T47D (cell line): Measurements from ENCODE around the gene PLD6.

ENCODE experiments used
- DNase-seq, 2 experiments: peaks; one replicate each; pipeline versions ENCODE4 v3.0.0 to v3.0.0-alpha.2; 2011 to 2012; ENCODE audit warnings: low read depth in 1 of 2, low spot score in 1 of 2
- JUND ChIP-seq: IDR thresholded peaks from 2 replicates; pipeline ENCODE4 v1.6.1; 2012; ENCODE audit warnings: low read depth
- in situ Hi-C: cut with HindIII; loops from 2 replicates; pipeline ENCODE4 v1.10.0; 2016; ENCODE audit warnings: low sequenced_read_pairs, low pct_unique_long_range_greater_than_20kb

PLD6 gene

DNA sequence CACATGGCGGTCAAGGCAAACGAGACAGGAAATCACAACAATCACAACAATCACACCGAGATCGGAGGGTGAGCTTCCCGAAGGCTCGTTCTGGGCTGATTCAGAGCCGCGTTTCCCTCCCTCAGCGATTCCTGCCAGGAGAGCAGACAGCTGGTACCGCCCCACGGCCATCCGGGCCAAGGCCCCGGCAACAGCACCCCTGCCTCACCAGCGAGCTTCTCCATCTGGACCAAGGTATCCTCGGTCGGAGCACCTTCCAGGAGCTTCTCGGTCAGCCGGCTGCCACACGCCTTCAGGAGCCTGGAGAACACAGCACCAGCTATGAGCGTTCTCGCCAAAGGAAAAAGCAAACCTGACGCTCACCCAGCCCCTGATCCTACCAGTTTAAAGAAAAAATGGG is 15.2 kb upstream of the PLD6 start:
- in situ Hi-C loops, result no loop called here
- TF ChIP-seq JUND, result no peak
- DNase-seq, result no peak

DNA sequence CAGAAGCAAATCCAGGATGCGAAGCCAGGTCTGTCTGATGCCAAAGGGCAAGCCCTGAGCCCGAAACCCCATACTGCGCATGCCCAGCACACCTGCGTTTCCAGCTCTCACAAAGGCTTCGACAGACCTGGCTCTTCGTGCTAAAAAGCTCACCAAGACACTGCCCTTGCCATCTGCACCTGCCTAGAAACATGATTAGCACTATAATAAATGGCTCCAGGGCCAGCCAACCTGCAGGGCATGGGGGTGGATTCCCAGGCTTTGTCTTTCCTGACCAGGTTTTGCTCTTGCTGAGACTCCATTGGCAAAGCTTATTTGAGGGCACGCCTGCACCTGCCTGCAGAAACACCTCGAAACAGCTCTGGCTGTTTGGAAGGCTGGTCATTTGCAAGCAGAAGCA is 14.4 kb upstream of the PLD6 start:
- TF ChIP-seq JUND, result no peak
- DNase-seq, result no peak
- in situ Hi-C loops, result no loop called here

DNA sequence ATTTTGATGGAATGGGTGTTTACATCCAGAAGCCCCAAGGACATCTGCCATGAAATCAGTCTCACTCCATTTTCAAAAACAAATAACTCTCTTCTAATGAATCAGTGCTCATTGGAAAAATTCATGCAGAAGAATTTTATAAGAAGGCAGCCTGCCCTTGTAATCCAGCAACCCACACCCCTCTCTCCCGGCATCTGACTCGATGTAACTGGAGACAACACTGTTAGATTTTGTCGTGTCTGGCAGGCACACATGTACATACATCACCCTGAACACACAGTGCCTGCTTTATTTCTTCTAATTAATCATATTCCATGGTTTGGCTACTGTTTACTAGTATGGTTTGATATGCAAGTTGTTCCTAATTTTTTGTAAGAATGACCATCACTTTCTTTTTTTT is 11.9 kb upstream of the PLD6 start:
- TF ChIP-seq JUND, result no peak
- in situ Hi-C loops, result no loop called here
- DNase-seq, result no peak

DNA sequence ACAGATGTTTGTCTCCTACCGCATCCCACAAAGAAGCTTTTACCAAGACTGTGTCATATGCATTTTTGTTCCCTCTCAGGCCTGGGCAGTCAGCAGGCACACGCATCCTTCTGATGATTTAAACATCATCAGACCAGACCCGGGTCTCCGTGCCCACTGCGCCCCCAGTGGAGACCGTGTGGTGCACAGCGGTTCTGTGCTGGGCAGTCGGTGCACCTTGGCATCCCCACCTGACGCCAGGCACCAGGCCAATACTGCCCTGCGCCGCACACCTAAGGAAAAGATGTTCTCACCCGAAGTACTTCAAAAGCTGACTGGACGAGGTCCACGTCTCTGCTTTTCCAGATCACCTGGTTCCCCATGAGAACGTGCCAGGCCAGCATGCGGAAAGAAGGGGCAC is 10.6 kb upstream of the PLD6 start:
- in situ Hi-C loops, result no loop called here
- no peak for TF ChIP-seq JUND
- DNase-seq, result no peak

DNA sequence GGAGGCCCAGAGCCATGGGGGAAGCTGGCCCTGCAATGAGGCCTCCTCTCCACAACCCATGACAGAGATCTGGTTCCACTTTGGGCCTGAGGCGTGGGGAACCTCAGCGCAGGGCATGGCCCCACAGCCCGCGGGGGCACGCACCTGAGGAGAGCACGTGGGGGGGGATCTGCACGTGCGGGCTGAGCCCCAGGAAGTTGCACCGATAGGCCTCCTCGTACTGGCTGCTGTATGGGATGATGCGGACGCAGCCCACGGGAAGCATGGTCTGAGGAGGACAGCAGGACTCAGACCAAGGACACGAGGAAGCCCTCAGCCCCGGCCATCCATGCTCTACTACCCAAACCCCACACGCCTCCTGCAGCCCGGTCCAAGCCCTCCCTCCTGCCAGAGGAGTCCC is 10.1 kb upstream of the PLD6 start:
- TF ChIP-seq JUND, result no peak
- in situ Hi-C loops, result no loop called here
- DNase-seq, result no peak

DNA sequence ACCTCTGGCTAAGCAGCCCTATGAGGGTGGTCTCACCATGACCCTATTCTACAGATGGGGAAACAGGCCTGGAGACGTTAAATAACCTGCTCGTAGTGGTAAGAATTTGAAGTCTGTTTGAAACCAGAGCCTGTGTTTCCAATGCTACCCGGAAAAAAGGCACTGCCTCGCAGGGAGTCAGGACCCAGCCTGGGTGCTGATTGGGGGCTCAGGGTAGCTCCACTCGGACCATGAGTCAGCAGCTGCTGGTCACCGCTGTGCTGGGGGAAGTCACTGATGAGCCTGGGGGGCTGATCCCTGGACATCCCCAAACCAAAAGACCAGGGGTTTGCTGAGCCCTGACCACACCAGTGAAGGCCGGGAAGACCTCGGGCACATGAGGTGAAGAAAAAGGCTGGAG is 9.4 kb upstream of the PLD6 start:
- no peak for TF ChIP-seq JUND
- DNase-seq, result no peak
- in situ Hi-C loops, result no loop called here

DNA sequence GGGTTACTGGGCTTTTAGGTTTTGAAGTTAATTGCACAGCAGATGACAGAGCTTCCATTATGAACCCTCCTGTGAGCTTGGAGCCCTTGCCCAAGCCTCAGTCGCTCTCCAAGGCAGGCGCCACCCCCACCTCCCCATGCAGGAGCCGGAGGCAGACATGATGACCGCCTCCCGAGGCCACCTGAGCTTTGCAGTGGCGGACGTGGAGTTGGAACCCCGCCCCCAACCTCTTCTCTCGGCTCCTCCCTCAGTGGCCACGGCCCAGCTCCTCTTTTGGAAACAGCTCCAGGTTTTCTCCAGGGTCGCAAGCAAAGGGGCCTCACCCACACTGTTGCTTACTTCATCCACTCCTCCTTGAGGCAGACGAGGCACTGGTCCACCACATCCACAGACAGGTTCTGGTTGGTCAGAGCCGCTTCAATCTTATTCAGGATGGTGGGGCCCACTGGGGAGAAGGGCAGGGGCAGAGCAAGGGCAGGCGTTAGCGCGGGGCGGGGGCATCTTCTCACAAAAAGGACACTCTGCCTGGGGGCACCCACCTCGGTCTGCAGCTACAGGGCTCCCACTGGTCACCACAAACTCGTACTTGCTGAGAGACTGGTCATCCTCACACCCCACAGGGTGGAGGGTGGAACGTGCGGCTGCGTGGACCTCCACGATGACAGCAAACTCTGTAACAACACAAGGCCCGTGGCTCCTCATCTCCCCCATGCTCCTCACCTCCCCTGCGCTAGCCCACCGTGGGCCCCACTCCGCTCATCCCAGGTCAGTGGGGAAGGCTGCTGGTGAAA is 8.7 kb upstream of the PLD6 start:
- in situ Hi-C loops, result no loop called here
- DNase-seq, result no peak
- TF ChIP-seq JUND, result no peak

DNA sequence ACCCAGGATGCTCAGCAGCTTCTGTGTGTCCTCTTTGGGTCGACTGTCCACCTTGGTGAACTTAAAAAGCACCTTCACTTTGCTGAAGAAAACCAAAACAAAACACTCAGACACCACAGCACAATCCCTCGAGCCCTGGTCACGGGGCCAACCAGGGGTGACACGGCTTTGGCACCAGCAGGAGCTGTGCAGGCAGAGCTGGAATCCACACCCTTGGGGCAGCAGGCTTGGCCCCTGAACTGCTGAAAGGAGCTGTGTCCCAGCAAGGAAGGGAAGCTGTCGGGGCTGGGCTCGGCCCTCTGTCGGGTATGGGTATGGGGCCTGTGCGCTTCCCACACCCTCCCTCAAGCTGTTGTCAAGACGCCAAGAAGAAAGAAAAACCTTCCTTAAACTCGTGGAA is 7.6 kb upstream of the PLD6 start:
- in situ Hi-C loops, result no loop called here
- no peak for DNase-seq
- TF ChIP-seq JUND, result no peak

DNA sequence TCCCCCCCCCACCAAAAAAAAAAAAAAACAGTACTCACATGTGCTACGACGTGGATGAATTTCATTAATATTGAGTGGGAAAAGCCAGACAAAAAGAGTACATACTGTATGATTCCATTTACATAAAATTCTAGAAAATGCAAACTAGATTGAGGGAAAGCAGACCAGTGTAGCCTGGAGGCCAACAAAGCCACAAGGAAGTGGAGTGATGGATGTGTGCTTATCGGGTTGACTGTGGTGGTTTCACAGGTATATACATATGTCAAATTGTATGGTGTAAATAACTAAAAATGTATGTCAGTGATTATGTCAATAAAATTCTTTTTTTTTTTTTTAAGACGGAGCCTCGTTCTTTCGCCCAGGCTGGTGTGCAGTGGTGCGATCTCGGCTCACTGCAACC is 1.9 kb upstream of the PLD6 start:
- in situ Hi-C loops, result no loop called here
- DNase-seq, result no peak
- no peak for TF ChIP-seq JUND

DNA sequence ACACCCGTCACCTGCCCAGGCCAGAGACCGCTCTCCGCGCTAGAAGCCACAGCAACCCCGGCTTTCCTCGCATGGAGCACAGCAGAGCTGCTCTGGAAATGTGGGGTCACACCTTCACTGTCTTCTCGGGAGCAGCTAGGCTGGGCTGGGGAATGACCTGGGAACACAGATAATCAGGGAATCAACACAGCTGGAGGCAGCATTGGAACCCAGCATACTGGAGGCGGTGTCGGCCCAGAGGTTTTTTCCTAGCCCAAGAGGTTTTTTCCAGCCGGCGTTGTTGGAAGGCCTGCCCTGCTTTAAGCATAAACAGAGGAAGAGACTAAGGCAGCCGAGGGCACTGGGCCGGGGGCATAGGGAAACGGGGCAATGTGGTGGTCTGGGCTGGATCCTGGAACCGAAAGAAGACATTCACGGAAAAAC is 791 bp upstream of the PLD6 start:
- no peak for DNase-seq

DNA sequence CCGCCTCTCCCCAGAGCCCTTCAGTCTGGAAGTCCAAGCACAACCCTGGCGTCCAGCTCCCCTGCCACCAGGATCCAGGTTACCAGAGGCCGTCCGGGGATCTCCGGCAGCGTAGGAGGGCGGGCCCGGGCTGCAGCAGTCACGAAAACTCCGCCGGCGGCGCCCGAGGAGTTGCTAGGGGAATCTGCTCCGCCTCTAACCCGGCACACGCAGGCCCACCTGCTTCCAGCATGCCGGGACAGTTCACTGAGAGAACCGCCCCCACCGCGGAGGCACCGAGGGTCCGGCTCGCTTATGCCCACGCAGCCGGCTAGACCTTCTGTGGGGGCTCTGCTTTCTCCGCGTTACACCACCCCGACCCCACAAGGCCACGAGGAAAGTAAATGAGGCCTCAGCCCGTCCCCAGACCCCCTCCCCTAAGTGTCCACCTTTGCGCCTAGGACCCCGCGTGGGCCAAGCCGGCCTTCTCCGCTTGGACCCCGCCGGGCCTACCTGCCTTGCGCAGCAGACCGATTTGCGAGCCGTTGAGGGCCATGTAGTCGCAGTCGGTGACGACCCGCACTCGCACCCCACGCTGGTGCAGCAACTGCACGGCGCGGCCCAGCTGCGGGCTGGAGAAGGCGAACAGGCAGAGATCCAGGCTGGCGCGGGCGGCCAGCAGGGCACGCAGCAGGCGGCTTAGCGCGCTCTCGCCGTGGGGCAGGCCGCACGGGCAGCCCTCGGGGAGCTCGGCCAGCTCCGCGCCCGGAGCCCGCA is 587 bp downstream of the PLD6 start:
- TF ChIP-seq JUND, result no peak
- peak; percentile 44 to 51 for DNase-seq
- in situ Hi-C loops, result no loop called here

More for the DNA sequence above, 791 bp upstream of the PLD6 start:
- in situ Hi-C loops, result no loop called here
- no peak for TF ChIP-seq JUND

DNA sequence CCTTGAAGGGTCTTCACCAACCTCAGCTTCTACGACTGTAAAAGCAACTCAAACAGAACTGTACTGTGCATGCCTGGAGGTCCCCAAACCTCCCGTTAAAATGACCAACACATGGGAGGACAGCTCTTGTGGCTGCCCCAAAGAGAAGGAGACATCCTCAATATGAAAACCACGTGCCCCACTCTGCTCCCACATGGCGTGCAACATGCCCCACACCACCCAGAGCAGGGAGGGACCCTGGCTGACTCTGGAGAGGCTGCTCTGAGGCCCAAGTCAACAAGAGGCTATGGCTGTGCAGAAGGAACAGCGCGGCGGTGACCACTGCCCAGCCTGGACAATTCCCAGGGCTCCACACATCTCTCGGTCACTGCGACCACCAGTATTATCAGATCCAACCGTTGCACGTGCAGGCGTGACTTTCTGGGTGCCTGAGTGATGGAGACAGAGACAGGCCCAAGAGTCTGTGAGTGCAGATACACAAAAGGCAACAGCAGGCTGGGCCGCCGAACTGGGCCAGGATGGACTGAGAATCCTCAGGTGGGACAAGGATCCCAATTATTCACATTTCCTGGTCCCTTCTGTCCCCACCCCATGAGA is 1.4 kb downstream of the PLD6 start:
- DNase-seq, result no peak
- in situ Hi-C loops, result no loop called here
- TF ChIP-seq JUND, result no peak

DNA sequence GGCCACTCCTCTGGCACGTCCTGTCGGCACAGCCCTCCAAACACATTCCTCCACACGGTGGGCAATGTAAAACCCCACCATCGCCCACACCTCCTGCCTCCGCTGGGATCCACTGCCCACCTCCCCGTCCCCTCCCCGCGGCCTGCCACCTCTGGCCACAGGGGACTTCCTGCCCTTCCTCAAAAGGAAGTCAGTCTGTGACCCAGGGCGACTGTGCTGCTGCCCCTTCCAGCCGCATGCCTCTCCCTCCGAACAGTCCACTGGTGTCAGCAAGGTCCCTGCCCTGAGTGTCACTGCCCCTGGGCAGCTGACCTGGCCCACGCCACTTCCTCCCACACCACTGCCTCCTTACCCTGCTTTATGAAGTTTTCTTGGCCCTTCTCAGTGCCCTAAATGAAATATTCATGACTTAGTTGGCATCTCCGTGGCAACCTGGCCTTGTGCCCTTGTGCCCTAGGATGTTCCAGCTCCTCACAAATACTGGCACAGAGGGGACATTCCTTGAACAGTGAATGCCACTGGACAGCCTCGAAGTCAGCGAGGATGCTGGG is 2.0 kb downstream of the PLD6 start:
- in situ Hi-C loops, result no loop called here
- peak in 1 of 2 experiments; percentile 25 for DNase-seq

More for the DNA sequence above, 2.0 kb downstream of the PLD6 start:
- TF ChIP-seq JUND, result no peak
